Lower leg skin (tissue), 3 donors: ENCODE measurements around the gene RUFY4.

ENCODE experiments used
- CTCF ChIP-seq, 3 donors: fragments of 450-650 bp; IDR thresholded peaks; one replicate each; pipeline ENCODE4 v1.5.1; 2016; ENCODE audit warnings: antibody characterized with exemption in 3 of 3, mild to moderate bottlenecking in 3 of 3, moderate library complexity in 2 of 3
- POLR2A ChIP-seq, 2 donors: fragments of 450-650 bp; IDR thresholded peaks; one replicate each; pipeline ENCODE4 v1.6.1; 2016 to 2017; ENCODE audit warnings: antibody characterized with exemption in 2 of 2, mild to moderate bottlenecking in 1 of 2, moderate library complexity in 1 of 2

- TF ChIP-seq POLR2A (IDR thresholded peaks at IDR 0.05) (no peak), CTCF (IDR thresholded peaks at IDR 0.05) (no peak)
Observed at GRCh38 chr2:218024871-218025270, 44.2 kb upstream of the RUFY4 start.
